GM19099 (cell line): Measurements from ENCODE around the gene ANKRD33.

ENCODE experiments used
- POLR2A ChIP-seq: IDR thresholded peaks from 3 replicates; pipeline ENCODE4 v1.6.1; 2011; ENCODE audit warnings: low read depth; ENCODE audit not compliant: insufficient read length; ENCODE audit errors: extremely low read depth

ANKRD33 gene

GRCh38 chr12:51867796-51868428, 20.0 kb upstream of the ANKRD33 start:
- no peak for TF ChIP-seq POLR2A

DNA sequence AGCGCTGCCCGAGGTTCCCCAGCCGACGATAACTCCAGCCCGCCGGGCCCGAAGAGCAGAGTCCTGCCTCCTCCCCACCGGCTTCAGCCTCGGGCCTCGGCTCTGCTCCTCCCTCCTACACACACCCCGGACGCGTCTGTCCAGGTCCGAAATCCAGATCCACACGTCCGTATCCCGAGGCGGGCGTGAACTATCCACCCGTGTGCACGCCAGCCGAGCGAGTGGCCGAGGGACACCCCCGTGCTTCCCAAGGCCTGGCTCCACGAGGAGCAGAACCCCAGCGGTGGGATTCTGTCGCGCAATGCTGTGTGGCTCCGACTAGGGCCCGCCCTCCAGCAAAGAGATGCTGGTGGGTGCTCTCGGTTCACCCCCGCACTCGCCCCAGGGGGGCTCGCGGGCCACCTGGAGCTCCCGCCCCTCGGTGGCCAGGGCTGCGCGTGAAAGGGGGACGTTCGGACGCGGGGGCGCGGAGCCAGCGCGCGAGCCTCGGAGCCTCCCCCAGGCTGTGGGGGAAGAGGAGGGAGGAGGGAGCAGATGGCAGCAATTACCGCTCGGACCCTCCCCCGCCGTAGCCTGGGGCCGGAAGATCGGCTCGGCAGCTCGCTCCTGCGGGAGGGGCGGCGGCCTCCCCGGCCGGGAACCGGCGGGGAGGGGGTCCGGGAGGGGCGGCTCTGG, 18.9 kb upstream of the ANKRD33 start:
- no peak for TF ChIP-seq POLR2A

- TF ChIP-seq POLR2A = no peak
These were observed 18.4 kb upstream of the ANKRD33 start for GRCh38 chr12:51869496-51869865.

- no peak for TF ChIP-seq POLR2A
These were observed 18.0 kb upstream of the ANKRD33 start for GRCh38 chr12:51869931-51870330.

DNA sequence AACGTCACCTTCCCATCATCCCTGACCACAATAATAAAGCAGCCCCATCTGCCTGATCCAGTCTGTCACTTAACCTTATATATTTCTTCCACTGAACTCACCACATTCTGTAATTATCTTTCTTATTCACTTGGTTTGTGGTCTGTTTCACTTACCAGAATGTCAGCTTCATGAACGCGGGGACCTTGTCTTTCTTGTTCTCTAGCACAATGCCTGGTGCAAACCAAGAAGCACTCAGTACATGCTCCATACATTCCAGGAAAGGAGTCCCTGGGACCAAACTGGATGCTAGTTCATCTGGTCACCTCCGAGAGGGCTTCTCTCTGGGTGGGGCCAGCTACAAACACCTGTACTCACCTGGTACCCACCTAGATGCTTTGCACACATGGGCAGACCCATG, 17.4 kb upstream of the ANKRD33 start:
- TF ChIP-seq POLR2A = no peak

DNA sequence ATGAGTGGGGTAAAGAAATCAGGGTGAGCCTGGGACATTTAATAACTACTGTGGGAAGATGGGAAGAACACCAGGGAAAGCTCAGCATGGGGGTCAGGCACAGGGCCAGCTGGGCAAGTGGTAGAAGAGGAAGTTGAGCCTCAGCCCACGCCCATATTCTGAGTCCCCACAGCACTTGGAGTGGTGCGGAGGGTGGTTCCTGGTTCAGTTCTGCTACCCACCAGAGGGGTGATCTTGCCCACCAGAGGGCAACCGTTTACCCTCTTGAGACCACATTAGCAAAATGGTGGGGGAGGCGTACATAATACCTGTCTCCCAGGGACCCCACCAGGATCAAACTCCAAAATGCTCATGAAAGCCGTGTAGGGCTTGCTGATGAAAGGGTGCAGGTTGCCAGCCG, 16.8 kb upstream of the ANKRD33 start:
- TF ChIP-seq POLR2A = no peak

GRCh38 chr12:51871918-51872688, 15.8 kb upstream of the ANKRD33 start:
- TF ChIP-seq POLR2A = no peak

DNA sequence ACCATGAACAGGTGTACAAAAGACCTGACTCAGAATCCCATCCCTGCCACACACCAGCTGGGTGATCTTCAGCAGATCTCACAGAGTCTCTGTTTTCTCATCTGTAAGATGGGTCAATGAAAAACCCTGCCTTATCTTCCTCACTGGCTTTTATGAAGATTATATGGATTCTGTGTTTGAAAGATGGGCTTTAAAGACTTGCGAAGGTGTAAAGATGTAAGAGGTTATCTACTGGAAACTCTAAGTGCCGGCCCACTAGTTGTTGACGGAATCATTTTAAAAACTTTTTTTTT, 15.3 kb upstream of the ANKRD33 start:
- TF ChIP-seq POLR2A = no peak

GRCh38 chr12:51873251-51873994, 14.5 kb upstream of the ANKRD33 start:
- no peak for TF ChIP-seq POLR2A

DNA sequence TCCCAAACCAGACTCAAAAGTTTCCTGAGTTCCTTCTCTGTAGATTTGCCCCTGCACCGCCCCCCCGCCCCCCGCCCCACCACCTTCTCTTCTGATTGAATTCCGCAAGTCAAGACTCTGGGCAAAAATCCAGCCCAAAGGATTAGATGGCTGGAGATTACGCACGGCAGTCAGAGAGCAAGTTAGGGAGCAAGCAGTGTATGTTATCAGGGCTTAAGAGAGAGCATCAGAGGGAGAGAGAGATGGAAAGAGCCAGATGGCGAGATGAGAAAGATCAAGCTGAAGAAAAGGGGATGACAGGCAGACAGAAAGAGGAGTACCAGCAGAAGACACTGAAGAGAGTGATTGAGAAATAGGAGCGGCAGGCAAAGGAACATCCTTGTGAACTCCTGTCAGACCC, 13.9 kb upstream of the ANKRD33 start:
- no peak for TF ChIP-seq POLR2A

DNA sequence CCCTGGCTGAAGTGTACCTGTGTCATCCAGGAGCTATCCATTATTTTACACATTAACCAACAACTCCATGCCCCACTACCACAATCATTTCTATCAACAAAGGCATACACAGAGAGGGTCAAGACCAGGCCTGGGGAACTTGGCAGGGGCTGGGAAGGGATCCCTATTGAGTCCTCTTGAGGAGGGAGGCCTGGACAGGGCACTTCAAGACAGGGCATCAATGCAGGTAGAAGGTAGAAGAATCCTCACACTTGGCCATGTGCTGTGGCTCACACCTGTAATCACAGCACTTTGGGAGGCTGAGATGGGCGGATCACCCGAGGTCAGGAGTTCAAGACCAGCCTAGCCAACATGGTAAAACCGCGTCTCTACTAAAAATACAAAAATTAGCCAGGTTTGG, 13.4 kb upstream of the ANKRD33 start:
- no peak for TF ChIP-seq POLR2A

DNA sequence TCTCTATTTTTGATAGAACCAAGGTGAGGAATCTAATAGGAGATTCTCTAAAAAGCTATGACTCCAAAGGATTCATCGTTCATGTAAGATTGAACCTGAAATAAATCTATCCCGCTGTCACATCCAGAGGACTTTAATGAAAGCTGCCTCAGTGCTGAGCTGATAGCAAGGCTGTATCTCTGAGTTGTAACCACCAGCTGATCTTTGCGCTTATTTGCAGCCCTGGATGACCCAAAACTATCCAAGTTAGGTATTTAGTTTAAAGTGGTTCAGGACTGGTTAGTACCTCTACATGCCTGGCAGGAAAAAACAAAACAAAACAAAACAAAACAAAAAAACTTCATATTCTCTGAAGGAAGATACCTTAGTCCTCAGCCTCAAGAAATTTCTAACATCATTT, 8.8 kb upstream of the ANKRD33 start:
- TF ChIP-seq POLR2A = no peak

- no peak for TF ChIP-seq POLR2A
These were observed 4.6 kb upstream of the ANKRD33 start for GRCh38 chr12:51883295-51883694.

DNA sequence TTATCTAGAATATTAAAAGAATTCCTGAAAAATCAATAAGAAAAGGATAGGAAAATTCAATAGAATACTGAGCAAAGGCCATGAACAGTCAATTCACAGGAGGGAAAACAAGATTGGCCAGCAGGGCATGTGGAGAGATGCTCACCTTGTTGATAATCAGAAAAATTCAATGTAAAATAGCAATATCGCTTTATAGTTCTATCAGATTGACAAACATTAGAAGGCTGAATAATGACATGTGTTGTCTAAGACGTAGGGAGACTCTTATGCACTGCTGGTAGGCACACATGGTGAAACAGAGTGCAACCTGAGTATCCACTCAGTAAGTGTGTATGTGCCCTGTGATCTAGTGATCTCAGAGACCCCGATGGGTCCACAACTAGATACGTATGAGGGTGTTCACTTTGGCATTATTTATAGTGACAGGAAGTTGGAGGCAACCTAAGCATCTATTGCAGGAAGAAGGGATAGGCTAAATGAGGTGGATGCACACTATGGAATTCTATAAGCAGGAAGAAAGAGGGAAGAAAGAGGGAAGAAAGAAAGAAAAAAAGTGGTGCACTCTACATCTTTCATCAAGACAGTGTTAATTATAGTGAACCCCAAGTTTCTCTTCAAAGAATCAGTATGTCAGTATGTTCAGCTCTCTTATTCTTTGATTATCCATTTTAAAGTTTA, 3.8 kb upstream of the ANKRD33 start:
- no peak for TF ChIP-seq POLR2A

GRCh38 chr12:51884676-51885229, 3.1 kb upstream of the ANKRD33 start:
- no peak for TF ChIP-seq POLR2A
